Activated CD8-positive, alpha-beta memory T cell treated with anti-CD3 and anti-CD28 coated beads, Interleukin-2, amount 50 U/mL, for 4 hours (primary cell): ENCODE data around the gene HLA-F.
A peak's percentile ranks its signal among the peaks of the same experiment; 100 is the strongest.

ENCODE experiments used
- DNase-seq: peaks from one replicate; pipeline ENCODE4 v3.0.0-alpha.2; 2020

Gene HLA-F

GRCh38 chr6:29723262-29723665 is at the start of gene HLA-F:
TSS of gene HLA-F (plus strand) at chr6:29723434. CDS start at chr6:29723464, 30 bp downstream.
- peak; percentile 79 for DNase-seq

GRCh38 chr6:29674008-29674407 is 49.2 kb upstream of the HLA-F start:
- DNase-seq = no peak

GRCh38 chr6:29675561-29675960 is 47.7 kb upstream of the HLA-F start:
- no peak for DNase-seq

- no peak for DNase-seq
Measured at GRCh38 chr6:29676981-29677601, 46.1 kb upstream of the HLA-F start.

GRCh38 chr6:29678114-29678513 is 45.1 kb upstream of the HLA-F start:
- no peak for DNase-seq

- no peak for DNase-seq
Measured at GRCh38 chr6:29679962-29680361, 43.3 kb upstream of the HLA-F start.

- no peak for DNase-seq
Measured at GRCh38 chr6:29680416-29680815, 42.8 kb upstream of the HLA-F start.

- no peak for DNase-seq
Measured at GRCh38 chr6:29680904-29681303, 42.3 kb upstream of the HLA-F start, which contains the start of gene ZFP57. TSS of gene ZFP57 (minus strand) at chr6:29681152. CDS start at chr6:29677003, 4,149 bp downstream.

- DNase-seq = no peak
Measured at GRCh38 chr6:29681811-29682210, 41.4 kb upstream of the HLA-F start.

- DNase-seq = no peak
Measured at GRCh38 chr6:29685718-29686326, 37.4 kb upstream of the HLA-F start.

- no peak for DNase-seq
Measured at GRCh38 chr6:29694637-29695036, 28.6 kb upstream of the HLA-F start.

- DNase-seq = no peak
Measured at GRCh38 chr6:29696147-29697125, 26.8 kb upstream of the HLA-F start.

- peak; percentile 88 for DNase-seq
Measured at GRCh38 chr6:29702519-29703103, 20.6 kb upstream of the HLA-F start.

- DNase-seq = no peak
Measured at GRCh38 chr6:29705389-29706231, 17.6 kb upstream of the HLA-F start.

- DNase-seq = no peak
Measured at GRCh38 chr6:29708432-29709179, 14.6 kb upstream of the HLA-F start.

- DNase-seq = no peak
Measured at GRCh38 chr6:29709188-29709587, 14.0 kb upstream of the HLA-F start.

GRCh38 chr6:29710281-29710941 is 12.8 kb upstream of the HLA-F start:
- no peak for DNase-seq

GRCh38 chr6:29720863-29721262 is 2.4 kb upstream of the HLA-F start:
- DNase-seq = no peak

GRCh38 chr6:29723666-29724588 is 693 bp downstream of the HLA-F start:
- DNase-seq = peak; percentile 82
